Neuron (in vitro differentiated cells): ENCODE results near the gene TMEM225B.
A peak's percentile ranks its signal among the peaks of the same experiment; 100 is the strongest.
"Not testable (repeated sequence)": the region's sequence is repeated elsewhere in the genome, so short reads cannot be mapped to it uniquely, and the experiment has no call there.

Experiments used
- H2AFZ ChIP-seq: one replicate; pipeline ENCODE4 v1.6.1; 2013; ENCODE audit warnings: low read depth, mild to moderate bottlenecking, inconsistent platforms, low read length, moderate library complexity
- H3K27me3 ChIP-seq: one replicate; pipeline ENCODE4 v1.6.1; 2013; ENCODE audit warnings: low read length; ENCODE audit not compliant: insufficient read depth
- H3K36me3 ChIP-seq: one replicate; pipeline ENCODE4 v1.6.1; 2013; ENCODE audit warnings: low read length; ENCODE audit not compliant: insufficient read depth
- H3K4me1 ChIP-seq: one replicate; pipeline ENCODE4 v1.6.1; 2013; ENCODE audit warnings: low read length; ENCODE audit not compliant: insufficient read depth
- H3K4me3 ChIP-seq: 2 replicates; pipeline ENCODE4 v1.5.1; 2013; ENCODE audit warnings: mild to moderate bottlenecking, low read length, moderate library complexity
- H3K9me3 ChIP-seq: one replicate; pipeline ENCODE4 v1.6.1; 2013; ENCODE audit warnings: low read length

The TMEM225B gene

GRCh38 chr7:99561737-99562051 is 36.4 kb upstream of the TMEM225B start:
- peaks cover 61% of the 10 kb centered on the region for H3K36me3 ChIP-seq

DNA sequence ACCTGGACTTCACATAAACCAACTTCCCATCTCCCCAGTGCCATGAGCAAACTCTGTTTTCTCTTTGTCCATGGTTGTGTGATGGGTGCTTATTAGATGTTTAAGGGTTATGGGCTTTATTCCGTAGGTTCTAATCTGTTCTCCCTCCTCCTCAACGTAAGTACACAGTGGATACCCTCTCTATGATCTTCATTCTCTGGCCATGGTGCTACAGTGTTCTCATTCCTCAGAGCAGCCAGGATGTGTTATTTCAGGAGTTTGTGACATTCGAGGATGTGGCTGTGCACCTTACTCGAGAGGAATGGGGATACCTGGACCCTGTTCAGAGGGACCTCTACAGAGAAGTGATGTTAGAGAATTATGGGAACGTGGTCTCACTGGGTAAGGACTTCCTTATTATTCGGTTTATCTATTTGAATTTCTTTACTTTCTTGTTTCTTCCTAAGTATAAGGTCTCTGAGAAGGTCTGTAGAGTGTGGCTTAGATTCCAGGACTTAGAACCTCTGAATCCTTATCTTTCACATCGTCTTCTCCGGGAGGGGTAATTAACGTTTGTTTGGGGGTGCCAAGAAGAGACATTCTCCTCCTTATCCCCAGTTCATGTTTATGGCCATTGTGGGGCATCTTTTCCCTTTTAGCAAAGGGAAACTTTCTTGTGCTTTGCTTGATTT is 35.8 kb upstream of the TMEM225B start:
- Histone ChIP-seq H3K4me3 (no peak overlapping the region), H3K36me3 (peaks cover 57% of the 10 kb centered on the region), H2AFZ (no peak overlapping the region), H3K4me1 (peaks cover 10% of the 10 kb centered on the region), H3K9me3 (no peaks in the 10 kb centered on the region), H3K27me3 (no peaks in the 10 kb centered on the region)

More at GRCh38 chr7:99561737-99562051, 36.4 kb upstream of the TMEM225B start:
- Histone ChIP-seq H3K9me3 (no peaks in the 10 kb centered on the region), H3K4me1 (peaks cover 14% of the 10 kb centered on the region), H3K27me3 (no peaks in the 10 kb centered on the region), H2AFZ (no peak overlapping the region), H3K4me3 (no peak overlapping the region)

- Histone ChIP-seq H3K4me3 (no peak overlapping the region), H3K4me1 (peaks cover 7% of the 10 kb centered on the region), H2AFZ (no peak overlapping the region), H3K36me3 (peaks cover 59% of the 10 kb centered on the region), H3K9me3 (no peaks in the 10 kb centered on the region), H3K27me3 (no peaks in the 10 kb centered on the region)
Measured at GRCh38 chr7:99562832-99563231, 35.2 kb upstream of the TMEM225B start.

DNA sequence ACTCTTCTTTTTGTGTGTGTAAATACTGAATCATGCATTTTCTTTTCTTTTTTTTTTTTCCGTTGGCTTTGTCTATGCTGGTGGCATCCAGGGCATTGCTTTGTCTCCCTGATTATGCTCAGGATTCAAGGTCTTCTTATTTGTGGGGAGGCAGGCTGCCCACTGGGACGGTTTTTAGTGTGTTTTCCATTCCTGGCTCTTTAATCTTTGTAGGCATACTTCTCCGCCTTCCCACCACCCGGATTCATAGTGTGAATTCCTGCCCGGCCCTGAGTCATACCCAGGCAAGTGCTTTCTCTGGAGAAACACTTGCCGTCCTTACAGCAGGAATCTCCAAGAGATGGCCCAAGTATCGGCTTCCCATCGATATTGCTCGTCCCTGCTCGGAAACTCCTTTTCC is 34.4 kb upstream of the TMEM225B start:
- H3K4me3 ChIP-seq = no peak overlapping the region
- H3K36me3 ChIP-seq = peaks cover 62% of the 10 kb centered on the region
- peaks cover 7% of the 10 kb centered on the region for H3K4me1 ChIP-seq

DNA sequence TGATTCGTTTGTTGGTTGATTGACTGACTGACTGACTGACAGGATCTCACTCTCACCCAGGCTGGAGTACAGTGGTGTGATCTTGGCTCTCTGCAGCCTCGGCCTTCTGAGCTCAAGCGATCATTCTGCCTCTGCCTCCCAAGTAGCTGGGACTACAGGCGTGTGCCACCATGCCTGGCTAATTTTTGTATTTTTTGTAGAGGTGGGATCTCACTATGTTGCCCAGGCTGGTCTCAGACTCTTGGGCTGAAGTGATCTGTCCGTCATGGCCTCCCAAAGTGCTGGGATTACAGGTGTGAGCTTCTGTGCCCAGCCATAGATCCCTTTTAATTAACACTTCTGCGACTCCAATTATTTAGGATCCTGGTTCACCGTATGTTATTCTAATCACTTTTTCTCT is 29.3 kb upstream of the TMEM225B start:
- H3K9me3 ChIP-seq, H3K4me3 ChIP-seq, H3K4me1 ChIP-seq, H3K27me3 ChIP-seq, H2AFZ ChIP-seq: not testable (repeated sequence)
- H3K36me3 ChIP-seq = peaks cover 72% of the 10 kb centered on the region

More for the DNA sequence above, 34.4 kb upstream of the TMEM225B start:
- Histone ChIP-seq H2AFZ (no peak overlapping the region), H3K27me3 (no peaks in the 10 kb centered on the region), H3K9me3 (peaks cover 1% of the 10 kb centered on the region)

- H3K4me3 ChIP-seq = no peak overlapping the region
- H3K27me3 ChIP-seq = no peaks in the 10 kb centered on the region
- H3K36me3 ChIP-seq = peaks cover 60% of the 10 kb centered on the region
- H2AFZ ChIP-seq = no peak overlapping the region
- H3K4me1 ChIP-seq = no peaks in the 10 kb centered on the region
- peaks cover 2% of the 10 kb centered on the region for H3K9me3 ChIP-seq
Measured at GRCh38 chr7:99571768-99572167, 26.3 kb upstream of the TMEM225B start.

GRCh38 chr7:99573257-99573656 is 24.8 kb upstream of the TMEM225B start:
- H3K4me1 ChIP-seq = no peaks in the 10 kb centered on the region
- H3K9me3 ChIP-seq = peaks cover 2% of the 10 kb centered on the region
- no peaks in the 10 kb centered on the region for H3K27me3 ChIP-seq
- H3K36me3 ChIP-seq = peaks cover 57% of the 10 kb centered on the region
- no peak overlapping the region for H3K4me3 ChIP-seq
- H2AFZ ChIP-seq = no peak overlapping the region

DNA sequence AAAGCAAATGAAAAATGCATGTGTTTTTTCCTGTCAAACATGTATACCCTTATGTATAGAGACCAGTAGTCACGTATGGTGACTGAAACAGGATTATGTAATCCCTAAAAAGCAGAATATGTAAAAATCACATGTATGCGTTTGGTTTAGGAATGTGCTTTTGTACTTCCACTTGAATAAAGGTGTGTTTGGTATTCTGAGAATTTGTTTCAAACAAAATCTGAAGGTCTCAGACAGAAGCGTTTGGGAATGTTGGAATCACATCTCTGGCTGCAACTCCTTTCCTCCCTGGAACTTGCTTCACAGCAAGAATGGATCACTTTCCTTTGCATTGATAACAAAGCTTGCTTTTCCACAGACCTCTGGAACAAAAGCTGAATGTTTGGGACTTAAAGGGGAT is 21.8 kb upstream of the TMEM225B start:
- H3K36me3 ChIP-seq = peaks cover 31% of the 10 kb centered on the region
- H2AFZ ChIP-seq = no peak overlapping the region
- no peaks in the 10 kb centered on the region for H3K4me1 ChIP-seq
- H3K4me3 ChIP-seq = no peak overlapping the region
- no peaks in the 10 kb centered on the region for H3K9me3 ChIP-seq
- H3K27me3 ChIP-seq = no peaks in the 10 kb centered on the region

DNA sequence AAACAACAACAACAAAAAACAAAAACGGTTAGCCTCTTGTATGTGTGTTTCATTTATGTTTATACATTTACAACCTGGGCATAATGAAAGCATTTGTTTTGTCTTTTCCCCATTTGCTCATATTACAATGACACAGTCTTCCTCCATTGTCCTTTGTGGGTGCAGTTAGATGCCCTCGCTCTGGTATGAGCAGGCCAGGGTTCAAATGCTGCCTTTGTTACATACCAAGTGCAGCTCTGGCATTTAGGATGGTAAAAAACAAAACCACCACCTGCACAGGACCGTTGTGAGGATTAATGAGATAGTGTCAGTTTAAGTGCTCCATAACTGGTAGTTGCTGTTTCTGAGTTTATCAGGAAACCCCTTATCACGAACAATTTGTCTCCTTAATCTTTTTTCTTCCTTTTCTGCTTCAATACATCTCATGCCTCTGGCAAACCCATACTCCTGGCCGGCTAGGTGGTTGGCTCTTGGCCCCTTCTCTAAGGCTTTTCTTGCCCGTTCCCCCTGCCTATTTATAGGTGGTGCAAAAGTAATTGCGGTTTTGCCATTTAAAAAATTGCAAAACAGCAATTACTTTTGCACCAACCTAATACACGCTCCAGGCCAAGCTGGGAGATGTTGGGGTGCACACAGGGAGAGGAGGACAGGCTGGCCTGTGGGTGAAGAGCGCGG is 18.6 kb upstream of the TMEM225B start:
- Histone ChIP-seq H3K9me3 (no peaks in the 10 kb centered on the region), H3K27me3 (no peaks in the 10 kb centered on the region), H3K4me1 (no peaks in the 10 kb centered on the region), H3K4me3 (no peak overlapping the region), H2AFZ (no peak overlapping the region), H3K36me3 (peaks cover 5% of the 10 kb centered on the region)

- no peaks in the 10 kb centered on the region for H3K27me3 ChIP-seq
- H3K9me3 ChIP-seq = no peaks in the 10 kb centered on the region
- H2AFZ ChIP-seq = peak overlapping the region; percentile 23
- no peaks in the 10 kb centered on the region for H3K4me1 ChIP-seq
- H3K4me3 ChIP-seq = peak overlapping the region; percentile 41
- H3K36me3 ChIP-seq = no peaks in the 10 kb centered on the region
Measured at GRCh38 chr7:99579956-99580777, 17.9 kb upstream of the TMEM225B start.

DNA sequence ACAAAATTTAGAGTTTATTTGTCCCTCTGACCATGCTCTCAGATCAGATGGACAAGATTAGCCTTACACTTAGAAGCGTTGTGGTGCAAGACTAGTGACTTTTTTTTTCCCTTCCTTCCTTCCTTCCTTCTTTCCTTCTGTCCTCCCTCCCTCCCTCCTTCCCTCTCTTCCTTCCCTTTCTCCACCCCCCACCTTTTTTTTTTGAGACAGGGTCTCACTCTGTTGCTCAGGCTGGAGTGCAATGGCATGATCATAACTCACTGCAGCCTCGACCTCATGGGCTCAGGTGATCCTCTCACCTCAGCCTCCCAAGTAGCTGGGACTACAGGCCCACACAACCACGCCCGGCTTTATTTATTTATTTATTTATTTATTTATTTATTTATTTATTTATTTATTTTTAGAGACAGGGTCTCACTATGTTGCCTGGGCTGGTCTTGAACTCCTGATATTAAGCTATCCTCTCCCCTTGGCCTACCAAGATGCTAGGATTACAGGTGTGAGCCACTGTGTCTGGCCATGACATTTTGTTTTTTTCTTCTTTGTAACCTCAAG is 17.2 kb upstream of the TMEM225B start:
- not testable (repeated sequence) for H3K36me3 ChIP-seq, H3K27me3 ChIP-seq, H3K4me1 ChIP-seq, H3K9me3 ChIP-seq
- Histone ChIP-seq H2AFZ (peak overlapping the region; percentile 23), H3K4me3 (peak overlapping the region; percentile 41)

- H3K36me3 ChIP-seq = no peaks in the 10 kb centered on the region
- H3K27me3 ChIP-seq = no peaks in the 10 kb centered on the region
- H2AFZ ChIP-seq = no peak overlapping the region
- no peak overlapping the region for H3K4me3 ChIP-seq
- no peaks in the 10 kb centered on the region for H3K4me1 ChIP-seq
- no peaks in the 10 kb centered on the region for H3K9me3 ChIP-seq
Measured at GRCh38 chr7:99588868-99589267, 9.2 kb upstream of the TMEM225B start.
